Smooth muscle cell (in vitro differentiated cells): ENCODE data around the gene ETV7. TPM values are rescaled to one million over a fixed set of nuclear protein-coding genes. Genes with fewer than 3 reads are reported as not detected.

Experiments
- DNase-seq: peaks from one replicate; lab custom pipeline; 2025; ENCODE audit not compliant: unreplicated experiment; lab: John Stamatoyannopoulos, UW
- H2AFZ ChIP-seq: fragments of 200-600 bp; sonication (generic); 2 replicates; pipeline ENCODE4 v1.6.0; 2016; ENCODE audit warnings: antibody characterized with exemption, low read depth, mild to moderate bottlenecking
- H3F3A ChIP-seq: fragments of 200-600 bp; sonication (generic); 2 replicates; pipeline ENCODE4 v1.6.0; 2017; ENCODE audit warnings: antibody characterized with exemption, low read depth
- H3K27ac ChIP-seq: fragments of 200-600 bp; sonication (generic); 2 replicates; pipeline ENCODE4 v1.5.1; 2016; ENCODE audit warnings: low read depth, mild to moderate bottlenecking
- H3K27me3 ChIP-seq: fragments of 200-600 bp; sonication (generic); 2 replicates; pipeline ENCODE4 v1.6.1; 2016; ENCODE audit warnings: low read depth, mild to moderate bottlenecking
- H3K36me3 ChIP-seq: fragments of 200-600 bp; sonication (generic); 2 replicates; pipeline ENCODE4 v1.5.1; 2016; ENCODE audit warnings: low read depth
- H3K4me1 ChIP-seq: fragments of 200-600 bp; sonication (generic); 2 replicates; pipeline ENCODE4 v1.5.1; 2016; ENCODE audit warnings: low read depth
- H3K4me2 ChIP-seq: fragments of 200-600 bp; sonication (generic); 2 replicates; pipeline ENCODE4 v1.6.0; 2016; ENCODE audit warnings: mild to moderate bottlenecking
- H3K4me3 ChIP-seq: fragments of 200-600 bp; sonication (generic); 2 replicates; pipeline ENCODE4 v1.5.1; 2016; ENCODE audit warnings: mild to moderate bottlenecking
- H3K79me2 ChIP-seq: fragments of 200-600 bp; sonication (generic); 2 replicates; pipeline ENCODE4 v1.6.0; 2016; ENCODE audit warnings: low read depth, mild to moderate bottlenecking
- H3K9ac ChIP-seq: fragments of 200-600 bp; sonication (generic); 2 replicates; pipeline ENCODE4 v1.6.0; 2016; ENCODE audit warnings: low read depth
- H3K9me3 ChIP-seq: fragments of 200-600 bp; sonication (generic); replicated peaks from 2 replicates; pipeline ENCODE4 v1.5.1; 2016; ENCODE audit warnings: low read depth
- H4K20me1 ChIP-seq: fragments of 200-600 bp; sonication (generic); 2 replicates; pipeline ENCODE4 v1.6.0; 2016; ENCODE audit warnings: low read depth
- WGBS: methylation state at CpG from one replicate; pipeline ENCODE4 v1.1.7; 2016; ENCODE audit warnings: low lambda C conversion rate; 5-methylcytosine and 5-hydroxymethylcytosine counted together
- polyA plus RNA-seq: library from polyadenylated mRNA; unstranded; fragments of >200 nt; fragmentation: Nextera tagmentation; extraction: Ambion mirVana; gene quantifications from 2 replicates; pipeline ENCODE4 v1.2.1, GENCODE V29; 2016
- total RNA-seq: library from RNA; depleted of rRNA; stranded (reverse); fragments of >200 nt; gene quantifications from 2 replicates; pipeline ENCODE4 v1.2.3, GENCODE V29; 2014
- TF ChIP-seq, protein P1 (sequence below): fragments of 200-600 bp; sonication (generic); IDR thresholded peaks from 2 replicates; pipeline ENCODE4 v1.5.1; 2017; ENCODE audit warnings: borderline replicate concordance, mild to moderate bottlenecking, antibody characterized with exemption; ENCODE audit not compliant: insufficient read depth, poor library complexity, severe bottlenecking

The ETV7 gene
- total and polyA plus RNA-seq, 2 experiments from 2014 or later, result 0.83 TPM; not detected in 1

DNA sequence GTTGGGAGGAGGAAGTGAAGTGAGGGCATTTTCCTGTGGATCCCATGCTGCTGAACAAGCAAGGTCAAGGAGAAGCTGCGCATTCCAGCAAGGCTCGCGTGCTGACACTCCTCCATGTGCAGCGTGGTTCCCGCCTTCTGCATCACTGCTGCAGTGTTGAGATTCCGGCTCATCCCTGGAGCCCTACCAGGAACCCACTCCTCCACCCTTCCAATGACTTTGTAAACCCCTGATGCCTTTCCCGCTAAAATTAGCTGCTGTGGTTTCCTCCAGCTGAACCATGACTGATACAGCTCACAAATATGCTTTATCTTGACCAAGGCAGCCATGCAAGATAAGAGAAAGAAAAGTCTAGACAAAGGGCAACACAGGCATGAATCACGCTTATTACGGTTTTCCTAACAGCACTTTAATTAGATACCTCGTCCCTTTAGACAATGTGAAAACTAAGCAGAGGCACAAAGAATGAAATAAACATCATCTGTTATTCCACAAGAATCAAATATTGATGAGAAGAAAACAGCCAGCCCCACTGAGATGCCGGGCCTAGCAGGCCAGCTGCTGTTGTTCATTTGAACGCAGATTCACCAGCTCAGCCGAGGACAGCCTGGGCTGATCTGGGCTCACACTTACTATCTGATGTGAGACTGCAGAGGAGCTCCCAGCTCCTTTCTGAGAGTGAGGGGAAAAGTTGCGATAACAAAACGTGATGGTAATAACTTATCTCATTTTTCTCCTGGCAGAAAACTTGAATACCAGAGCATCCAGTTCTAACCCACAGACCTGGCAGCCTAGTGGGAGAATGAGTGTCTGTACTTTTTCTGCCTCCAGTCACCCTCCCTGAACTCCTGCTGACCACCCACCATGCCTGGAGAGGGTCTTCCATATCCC lies 36.5 kb downstream of the ETV7 start:
- Histone ChIP-seq H3K27ac (peak overlapping the region; percentile 99), H3F3A (peaks cover 25% of the 10 kb centered on the region), H3K36me3 (no peaks in the 10 kb centered on the region), H3K27me3 (no peaks in the 10 kb centered on the region), H3K4me1 (peaks cover 3% of the 10 kb centered on the region), H3K4me2 (peak overlapping the region; percentile 73), H3K9me3 (no peaks in the 10 kb centered on the region), H3K4me3 (no peak overlapping the region), H4K20me1 (no peaks in the 10 kb centered on the region), H2AFZ (no peak overlapping the region), H3K79me2 (no peaks in the 10 kb centered on the region), H3K9ac (peak overlapping the region; percentile 96)
- TF ChIP-seq, protein P1, sequence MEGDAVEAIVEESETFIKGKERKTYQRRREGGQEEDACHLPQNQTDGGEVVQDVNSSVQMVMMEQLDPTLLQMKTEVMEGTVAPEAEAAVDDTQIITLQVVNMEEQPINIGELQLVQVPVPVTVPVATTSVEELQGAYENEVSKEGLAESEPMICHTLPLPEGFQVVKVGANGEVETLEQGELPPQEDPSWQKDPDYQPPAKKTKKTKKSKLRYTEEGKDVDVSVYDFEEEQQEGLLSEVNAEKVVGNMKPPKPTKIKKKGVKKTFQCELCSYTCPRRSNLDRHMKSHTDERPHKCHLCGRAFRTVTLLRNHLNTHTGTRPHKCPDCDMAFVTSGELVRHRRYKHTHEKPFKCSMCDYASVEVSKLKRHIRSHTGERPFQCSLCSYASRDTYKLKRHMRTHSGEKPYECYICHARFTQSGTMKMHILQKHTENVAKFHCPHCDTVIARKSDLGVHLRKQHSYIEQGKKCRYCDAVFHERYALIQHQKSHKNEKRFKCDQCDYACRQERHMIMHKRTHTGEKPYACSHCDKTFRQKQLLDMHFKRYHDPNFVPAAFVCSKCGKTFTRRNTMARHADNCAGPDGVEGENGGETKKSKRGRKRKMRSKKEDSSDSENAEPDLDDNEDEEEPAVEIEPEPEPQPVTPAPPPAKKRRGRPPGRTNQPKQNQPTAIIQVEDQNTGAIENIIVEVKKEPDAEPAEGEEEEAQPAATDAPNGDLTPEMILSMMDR, result no peak
- peak; percentile 13 for DNase-seq
- WGBS, result 20% methylated on average over 15 of the region's 15 CpGs

DNA sequence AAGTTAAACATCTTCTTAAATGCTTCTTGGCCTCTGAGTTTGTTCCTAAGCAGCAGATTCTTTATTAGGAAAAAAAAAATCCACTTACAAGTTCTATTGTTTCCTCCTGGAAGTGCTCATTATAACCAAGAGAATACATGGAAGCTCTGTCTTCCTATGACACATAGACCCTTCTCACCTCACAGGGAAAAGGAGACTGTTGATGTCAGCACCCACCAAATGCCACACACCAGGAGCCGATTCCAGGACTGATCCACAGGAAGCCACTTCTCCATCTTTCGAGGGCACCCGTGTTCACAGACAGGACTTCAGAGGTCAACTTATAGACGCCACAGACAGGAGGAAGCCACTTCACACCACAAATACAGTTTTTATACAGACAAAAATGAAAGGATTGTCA lies 37.4 kb downstream of the ETV7 start:
- Histone ChIP-seq H3K9ac (peak overlapping the region; percentile 73), H3K4me1 (peaks cover 5% of the 10 kb centered on the region), H3K27ac (peak overlapping the region; percentile 99), H3K79me2 (no peaks in the 10 kb centered on the region), H3F3A (peaks cover 25% of the 10 kb centered on the region), H2AFZ (no peak overlapping the region), H3K4me3 (no peak overlapping the region), H3K36me3 (no peaks in the 10 kb centered on the region), H3K9me3 (no peaks in the 10 kb centered on the region), H3K4me2 (peak overlapping the region; percentile 3), H3K27me3 (no peaks in the 10 kb centered on the region), H4K20me1 (no peaks in the 10 kb centered on the region)
- 60% methylated on average over 4 of the region's 4 CpGs for WGBS
- TF ChIP-seq, protein P1, result no peak
- DNase-seq, result no peak

DNA sequence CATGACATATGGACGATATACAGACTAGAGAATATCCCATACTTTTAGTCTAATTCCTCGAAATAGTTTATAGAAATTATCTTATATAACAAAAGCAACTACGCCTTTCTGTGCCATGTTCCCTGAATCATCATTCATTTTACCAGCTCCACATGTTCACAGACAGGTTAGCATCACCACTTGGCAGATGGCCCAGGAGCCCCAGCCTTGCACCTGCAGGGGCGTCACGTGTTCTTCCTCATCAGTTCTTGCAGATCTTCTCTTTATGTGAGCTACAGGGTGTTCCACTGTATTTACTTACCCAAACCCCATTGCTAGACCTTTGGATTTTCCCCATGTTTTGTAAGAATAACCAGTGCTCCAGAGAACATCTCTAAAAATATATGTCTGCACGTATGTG lies 38.2 kb downstream of the ETV7 start:
- H2AFZ ChIP-seq, result no peak overlapping the region
- no peak for DNase-seq
- H3K9me3 ChIP-seq, result no peaks in the 10 kb centered on the region
- TF ChIP-seq, protein P1, result no peak
- no peak overlapping the region for H3K9ac ChIP-seq
- H4K20me1 ChIP-seq, result no peaks in the 10 kb centered on the region
- H3K27ac ChIP-seq, result peak overlapping the region; percentile 99
- no peak overlapping the region for H3K4me3 ChIP-seq
- no peak overlapping the region for H3K4me2 ChIP-seq
- WGBS, result 96% methylated on average over 6 of the region's 6 CpGs
- H3F3A ChIP-seq, result peaks cover 25% of the 10 kb centered on the region
- H3K27me3 ChIP-seq, result no peaks in the 10 kb centered on the region
- H3K4me1 ChIP-seq, result peaks cover 5% of the 10 kb centered on the region
- no peaks in the 10 kb centered on the region for H3K79me2 ChIP-seq
- no peaks in the 10 kb centered on the region for H3K36me3 ChIP-seq
